BLaER1 treated with 17β-estradiol and CSF1 and Interleukin-3, amounts not matched to agents 10 nM and 100 nM (cell line): ENCODE measurements around the gene IL37.
"Not testable (repeated sequence)": the region's sequence is repeated elsewhere in the genome, so short reads cannot be mapped to it uniquely, and the experiment has no call there.

ENCODE experiments used
- H3K27ac ChIP-seq, 11 experiments: shearing (Covaris generic); formaldehyde crosslinking; 2 replicates each; pipeline ENCODE4 v1.8.1; 2022
- H3K27me3 ChIP-seq, 11 experiments: shearing (Covaris generic); formaldehyde crosslinking; 2 replicates each; pipeline ENCODE4 v1.8.1; 2022
- H3K36me3 ChIP-seq, 11 experiments: shearing (Covaris generic); formaldehyde crosslinking; 2 replicates each; pipeline ENCODE4 v1.8.1; 2022
- H3K4me1 ChIP-seq, 10 experiments: shearing (Covaris generic); formaldehyde crosslinking; 2 replicates each; pipeline ENCODE4 v1.8.1; 2022
- H3K4me2 ChIP-seq, 11 experiments: shearing (Covaris generic); formaldehyde crosslinking; 2 replicates each; pipeline ENCODE4 v1.8.1; 2022
- H3K4me3 ChIP-seq, 10 experiments: shearing (Covaris generic); formaldehyde crosslinking; 2 replicates each; pipeline ENCODE4 v1.8.1; 2022
- H3K9ac ChIP-seq, 11 experiments: shearing (Covaris generic); formaldehyde crosslinking; 2 replicates each; pipeline ENCODE4 v1.8.1; 2022
- H3K9me3 ChIP-seq, 11 experiments: shearing (Covaris generic); formaldehyde crosslinking; replicated peaks in 1 of 11; 2 replicates each; pipeline ENCODE4 v1.8.1; 2022
- H4K20me1 ChIP-seq, 11 experiments: shearing (Covaris generic); formaldehyde crosslinking; 2 replicates each; pipeline ENCODE4 v1.8.1; 2022
- Cebpa-rat ChIP-seq, 11 experiments: shearing (Covaris generic); IDR thresholded peaks; 2 replicates each; pipeline ENCODE4 v1.8.1; 2022

Gene IL37

GRCh38 chr2:112885506-112885902 is 25.5 kb upstream of the IL37 start:
- H3K4me2 ChIP-seq = peak overlapping the region in 6 of 11 experiments; percentile 9 to 84 (median 36); a peak in 11 of 22 replicates
- no peak overlapping the region for H3K9ac ChIP-seq
- peak overlapping the region in 8 of 11 experiments; percentile 19 to 92 (median 78); a peak in 12 of 22 replicates for H3K27ac ChIP-seq

GRCh38 chr2:112886291-112886690 is 24.7 kb upstream of the IL37 start:
- H3K4me1 ChIP-seq = peaks cover 25 to 92% (median 68%) of the 10 kb centered on the region in 10 experiments
- H3K27me3 ChIP-seq = no peaks in the 10 kb centered on the region
- no peak for TF ChIP-seq Cebpa-rat (IDR thresholded peaks at IDR 0.05)

More at GRCh38 chr2:112885506-112885902, 25.5 kb upstream of the IL37 start:
- Histone ChIP-seq H3K36me3 (no peaks in the 10 kb centered on the region), H3K4me1 (peaks cover 33 to 98% (median 76%) of the 10 kb centered on the region in 10 experiments), H4K20me1 (no peaks in the 10 kb centered on the region), H3K4me3 (no peak overlapping the region), H3K9me3 (peaks cover 0 to 17% (median 5%) of the 10 kb centered on the region in 11 experiments; a peak in 11 of 22 replicates), H3K27me3 (no peaks in the 10 kb centered on the region)
- no peak for TF ChIP-seq Cebpa-rat (IDR thresholded peaks at IDR 0.05)

DNA sequence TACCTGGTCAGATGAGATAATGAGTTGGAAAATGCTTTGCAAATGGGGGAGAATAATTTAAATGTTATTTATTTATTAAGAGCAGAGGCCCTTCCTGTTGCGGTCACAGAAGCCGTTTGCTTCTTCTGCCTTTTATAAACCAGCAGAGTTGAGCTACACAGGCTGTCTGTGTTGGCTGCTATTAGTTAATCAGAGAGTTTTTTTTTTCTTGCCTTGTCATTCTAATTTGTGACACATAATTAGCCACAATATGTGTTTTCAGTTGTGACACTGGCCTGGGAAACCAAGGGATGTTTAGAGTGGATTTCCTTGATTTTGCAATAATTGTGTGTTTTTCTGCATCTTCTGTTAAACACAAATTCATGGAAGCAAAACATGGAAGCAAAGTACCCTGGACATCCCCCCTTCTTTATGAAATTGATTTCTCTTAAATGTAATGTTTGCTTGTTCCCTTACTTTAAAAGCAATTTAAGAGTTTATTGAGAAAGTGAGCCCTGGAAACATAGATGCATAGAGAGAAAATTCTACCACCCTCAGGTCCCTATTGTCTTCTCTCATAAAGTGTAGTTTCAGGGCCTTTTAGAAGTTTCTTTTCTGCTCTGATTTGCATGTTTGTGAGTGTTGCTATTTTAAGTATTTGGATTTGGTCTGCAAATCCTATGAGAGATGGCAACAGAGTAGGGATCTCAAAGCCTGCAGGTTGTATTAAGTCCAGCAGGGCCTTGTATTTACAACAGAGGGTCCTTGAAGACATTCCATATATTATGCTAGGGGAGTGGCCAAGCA is 22.8 kb upstream of the IL37 start:
- peak in 5 of 11 experiments; percentile 12 to 70 (median 26); a peak in 4 of 22 replicates for TF ChIP-seq Cebpa-rat (IDR thresholded peaks at IDR 0.05)

More at GRCh38 chr2:112886291-112886690, 24.7 kb upstream of the IL37 start:
- Histone ChIP-seq H3K27ac (peak overlapping the region in 6 of 11 experiments; percentile 70 to 80 (median 78); a peak in 7 of 22 replicates), H3K4me3 (no peak overlapping the region), H3K36me3 (no peaks in the 10 kb centered on the region), H3K9me3 (peaks cover 0 to 19% (median 5%) of the 10 kb centered on the region in 11 experiments; a peak in 11 of 22 replicates), H3K4me2 (peak overlapping the region in 3 of 11 experiments; percentile 14 to 84 (median 63); a peak in 2 of 22 replicates), H3K9ac (no peak overlapping the region), H4K20me1 (no peaks in the 10 kb centered on the region)

GRCh38 chr2:112889976-112890375 is 21.0 kb upstream of the IL37 start:
- H3K9me3 ChIP-seq = peaks cover 0 to 36% (median 7%) of the 10 kb centered on the region in 11 experiments; a peak in 12 of 22 replicates
- no peak overlapping the region for H3K4me3 ChIP-seq
- peaks cover 15 to 55% (median 39%) of the 10 kb centered on the region in 10 experiments for H3K4me1 ChIP-seq
- no peaks in the 10 kb centered on the region for H4K20me1 ChIP-seq
- H3K27ac ChIP-seq = peak overlapping the region in 6 of 11 experiments; percentile 16 to 79 (median 32); a peak in 6 of 22 replicates
- no peaks in the 10 kb centered on the region for H3K36me3 ChIP-seq
- TF ChIP-seq Cebpa-rat (IDR thresholded peaks at IDR 0.05) = no peak
- H3K27me3 ChIP-seq = no peaks in the 10 kb centered on the region
- no peak overlapping the region for H3K9ac ChIP-seq
- peak overlapping the region in 6 of 11 experiments; percentile 0 to 26 (median 10); a peak in 4 of 22 replicates for H3K4me2 ChIP-seq

More for the DNA sequence above, 22.8 kb upstream of the IL37 start:
- Histone ChIP-seq H3K4me2 (peak overlapping the region; percentile 33 to 68 (median 59)), H3K27ac (peak overlapping the region in 10 of 11 experiments; percentile 51 to 80 (median 72); a peak in 20 of 22 replicates), H3K9me3 (peaks cover 0 to 33% (median 6%) of the 10 kb centered on the region in 11 experiments; a peak in 11 of 22 replicates), H3K4me3 (no peak overlapping the region), H4K20me1 (no peaks in the 10 kb centered on the region), H3K9ac (peak overlapping the region in 9 of 11 experiments; percentile 21 to 63 (median 49); a peak in 16 of 22 replicates), H3K27me3 (no peaks in the 10 kb centered on the region), H3K4me1 (peaks cover 16 to 73% (median 52%) of the 10 kb centered on the region in 10 experiments), H3K36me3 (no peaks in the 10 kb centered on the region)

GRCh38 chr2:112891385-112891831 is 19.6 kb upstream of the IL37 start:
- Histone ChIP-seq H3K27ac (0 out of 22 replicates have a peak overlapping the region, but pooled peaks of 1 of the 11 experiments have one; percentile 5), H3K4me2 (peak overlapping the region in 1 of 11 experiments; percentile 12; a peak in 1 of 22 replicates), H3K4me3 (no peak overlapping the region), H3K9me3 (peaks cover 0 to 36% (median 7%) of the 10 kb centered on the region in 11 experiments; a peak in 12 of 22 replicates), H3K9ac (no peak overlapping the region), H4K20me1 (no peaks in the 10 kb centered on the region), H3K36me3 (no peaks in the 10 kb centered on the region), H3K4me1 (peaks cover 15 to 41% (median 29%) of the 10 kb centered on the region in 10 experiments), H3K27me3 (no peaks in the 10 kb centered on the region)
- TF ChIP-seq Cebpa-rat (IDR thresholded peaks at IDR 0.05) = no peak

DNA sequence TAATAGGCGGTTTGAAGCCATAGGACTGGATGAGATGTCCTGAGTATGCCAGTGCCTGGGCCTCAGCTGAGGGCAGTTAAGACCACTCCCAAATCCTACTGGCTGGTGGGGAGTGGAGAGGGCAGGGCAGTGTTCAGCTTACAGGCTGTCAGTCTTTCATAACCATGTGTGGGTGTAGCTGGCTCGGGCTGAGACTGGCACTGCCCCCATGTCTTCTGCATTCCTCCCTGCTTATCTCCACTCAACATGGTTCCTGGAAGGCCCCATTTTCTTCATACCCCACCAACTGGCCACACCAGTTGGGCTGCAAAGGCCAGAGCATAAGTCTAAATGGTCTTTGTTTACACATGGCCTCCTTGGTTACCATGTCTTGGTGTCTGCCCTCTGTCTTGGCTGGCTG is 17.2 kb upstream of the IL37 start:
- H4K20me1 ChIP-seq = no peaks in the 10 kb centered on the region

GRCh38 chr2:112896909-112897623 is 13.9 kb upstream of the IL37 start:
- peaks cover 0 to 20% (median 3%) of the 10 kb centered on the region in 11 experiments; a peak in 6 of 22 replicates for H3K9me3 ChIP-seq
- TF ChIP-seq Cebpa-rat (IDR thresholded peaks at IDR 0.05) = no peak
- H4K20me1 ChIP-seq = no peaks in the 10 kb centered on the region
- H3K4me3 ChIP-seq = no peak overlapping the region
- H3K27me3 ChIP-seq = no peaks in the 10 kb centered on the region
- H3K9ac ChIP-seq = no peak overlapping the region
- no peak overlapping the region for H3K27ac ChIP-seq
- peaks cover 0 to 7% (median 0%) of the 10 kb centered on the region in 10 experiments; a peak in 3 of 20 replicates for H3K4me1 ChIP-seq
- no peak overlapping the region for H3K4me2 ChIP-seq
- H3K36me3 ChIP-seq = no peaks in the 10 kb centered on the region

More for the DNA sequence above, 17.2 kb upstream of the IL37 start:
- Histone ChIP-seq H3K4me1 (peaks cover 0 to 17% (median 7%) of the 10 kb centered on the region in 10 experiments; a peak in 15 of 20 replicates), H3K27me3 (no peaks in the 10 kb centered on the region), H3K9ac (no peak overlapping the region), H3K9me3 (peaks cover 0 to 36% (median 7%) of the 10 kb centered on the region in 11 experiments; a peak in 12 of 22 replicates), H3K36me3 (no peaks in the 10 kb centered on the region), H3K27ac (no peak overlapping the region), H3K4me3 (no peak overlapping the region), H3K4me2 (peak overlapping the region in 1 of 11 experiments; percentile 10; a peak in 1 of 22 replicates)
- no peak for TF ChIP-seq Cebpa-rat (IDR thresholded peaks at IDR 0.05)

DNA sequence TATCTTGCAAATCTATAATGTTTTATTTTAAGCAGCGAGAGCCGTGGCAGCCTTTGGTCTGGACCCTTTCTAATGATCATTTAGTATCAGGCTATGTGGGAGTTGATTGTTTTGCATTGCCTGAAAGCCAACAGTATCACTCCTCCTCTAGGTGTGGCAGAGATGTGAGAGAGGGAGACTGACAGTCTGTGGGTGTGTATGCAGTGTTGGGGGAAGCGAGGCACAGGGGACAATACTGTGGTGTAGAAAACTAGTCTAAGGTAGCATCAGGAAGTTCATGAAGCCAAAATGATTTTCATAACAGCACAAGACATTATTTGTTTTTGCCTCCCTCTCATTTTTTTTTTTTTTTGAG is 13.4 kb upstream of the IL37 start:
- Histone ChIP-seq H3K36me3 (no peaks in the 10 kb centered on the region), H3K4me2 (no peak overlapping the region), H3K4me3 (no peak overlapping the region), H3K9me3 (peaks cover 0 to 17% (median 0%) of the 10 kb centered on the region in 11 experiments; a peak in 5 of 22 replicates), H3K9ac (no peak overlapping the region), H3K4me1 (peaks cover 0 to 3% (median 0%) of the 10 kb centered on the region in 10 experiments; a peak in 3 of 20 replicates), H3K27ac (no peak overlapping the region), H4K20me1 (no peaks in the 10 kb centered on the region), H3K27me3 (no peaks in the 10 kb centered on the region)
- TF ChIP-seq Cebpa-rat (IDR thresholded peaks at IDR 0.05) = no peak

- H3K27me3 ChIP-seq, H3K4me3 ChIP-seq, H3K4me2 ChIP-seq: not testable (repeated sequence)
Observed at GRCh38 chr2:112901431-112902065, 9.4 kb upstream of the IL37 start.

More at GRCh38 chr2:112901431-112902065, 9.4 kb upstream of the IL37 start:
- not testable (repeated sequence) for H3K9ac ChIP-seq, H4K20me1 ChIP-seq, H3K36me3 ChIP-seq, H3K4me1 ChIP-seq, H3K27ac ChIP-seq
- peaks cover 0 to 12% (median 0%) of the 10 kb centered on the region in 11 experiments; a peak in 4 of 22 replicates for H3K9me3 ChIP-seq
